GM12891 (cell line): ENCODE results near the gene TNFSF15.

Source experiments
- PAX5 ChIP-seq: IDR thresholded peaks from 2 replicates; pipeline ENCODE4 v1.6.1; 2011; ENCODE audit warnings: low read length, moderate library complexity, mild to moderate bottlenecking; ENCODE audit not compliant: insufficient read depth, severe bottlenecking
- POLR2A ChIP-seq: IDR thresholded peaks from 2 replicates; pipeline ENCODE4 v1.6.1; 2011; ENCODE audit warnings: low read depth, low read length, control low read depth
- POLR2AphosphoS5 ChIP-seq: IDR thresholded peaks from 2 replicates; pipeline ENCODE4 v1.6.1; 2011; ENCODE audit warnings: low read depth, low read length, control low read depth
- SPI1 ChIP-seq: IDR thresholded peaks from 2 replicates; pipeline ENCODE4 v1.6.1; 2011; ENCODE audit warnings: low read depth, low read length, control low read depth
- TAF1 ChIP-seq: IDR thresholded peaks from 2 replicates; pipeline ENCODE4 v1.6.1; 2011; ENCODE audit warnings: low read depth, low read length, control low read depth

DNA sequence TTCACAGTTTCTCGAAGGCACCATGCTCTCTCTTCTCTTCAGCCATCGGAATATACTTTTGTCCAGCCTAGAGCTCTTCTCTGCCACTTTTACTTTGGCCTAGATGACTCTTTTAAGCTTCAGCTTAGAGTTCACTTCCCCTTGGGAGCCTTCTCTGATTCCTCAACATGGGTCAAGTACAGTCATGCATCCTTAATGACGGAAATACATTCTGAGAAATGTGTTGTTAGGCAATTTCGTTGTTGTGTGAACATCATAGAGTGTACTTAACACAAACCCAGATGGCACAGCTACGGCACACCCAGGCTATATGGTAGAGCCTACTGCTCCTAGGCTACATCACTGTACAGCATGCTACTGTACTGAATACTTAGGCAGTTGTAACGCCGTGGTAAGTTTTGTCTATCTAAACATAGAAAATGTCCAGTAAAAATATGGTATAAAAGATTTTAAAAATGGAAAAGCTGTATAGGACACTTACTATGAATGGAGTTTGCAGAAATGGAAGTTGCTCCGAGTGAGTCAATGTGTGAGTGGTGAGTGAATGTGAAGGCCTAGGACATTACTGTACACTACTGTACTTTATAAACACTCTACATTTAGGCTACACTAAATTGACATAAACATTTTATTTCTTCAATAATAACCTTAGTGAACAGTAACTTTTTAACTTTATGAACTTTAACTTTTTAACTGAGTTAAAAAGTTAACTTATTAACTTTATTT, 15.1 kb upstream of the TNFSF15 start:
- TF ChIP-seq POLR2A (no peak), POLR2AphosphoS5 (no peak), PAX5 (no peak), SPI1 (no peak), TAF1 (no peak)
